Hematopoietic multipotent progenitor cell treated with erythropoietin and hydrocortisone succinate and interleukin-3 and kit ligand, for 8 days (in vitro differentiated cells): ENCODE data around the gene GLYATL3.

Experiments used
- DNase-seq: peaks from one replicate; pipeline ENCODE4 v3.0.0-alpha.2; 2015

Gene GLYATL3

GRCh38 chr6:49548613-49549304, 49.0 kb downstream of the GLYATL3 start:
- no peak for DNase-seq

GRCh38 chr6:49549691-49550491, 50.2 kb downstream of the GLYATL3 start:
- DNase-seq, result no peak

GRCh38 chr6:49550492-49551077, 50.9 kb downstream of the GLYATL3 start, which contains the start of gene C6orf141:
C6orf141 (plus strand) TSS chr6:49550668; CDS start chr6:49550793, 125 bp downstream.
- DNase-seq, result peak; percentile 42

GRCh38 chr6:49551078-49551865, 51.5 kb downstream of the GLYATL3 start:
- DNase-seq, result peak; percentile 23

- DNase-seq, result no peak
Measured at GRCh38 chr6:49551866-49552129, 52.1 kb downstream of the GLYATL3 start.

GRCh38 chr6:49552596-49552995, 52.9 kb downstream of the GLYATL3 start:
- no peak for DNase-seq

GRCh38 chr6:49553384-49553783, 53.7 kb downstream of the GLYATL3 start:
- DNase-seq, result no peak

- no peak for DNase-seq
Measured at GRCh38 chr6:49555951-49556350, 56.2 kb downstream of the GLYATL3 start.

- DNase-seq, result no peak
Measured at GRCh38 chr6:49556429-49556837, 56.7 kb downstream of the GLYATL3 start.

- no peak for DNase-seq
Measured at GRCh38 chr6:49557177-49557576, 57.5 kb downstream of the GLYATL3 start.

GRCh38 chr6:49558238-49558637, 58.5 kb downstream of the GLYATL3 start:
- DNase-seq, result no peak

GRCh38 chr6:49563006-49563886, 63.5 kb downstream of the GLYATL3 start:
- DNase-seq, result peak; percentile 11

- DNase-seq, result no peak
Measured at GRCh38 chr6:49564552-49564951, 64.8 kb downstream of the GLYATL3 start.

GRCh38 chr6:49565261-49565660, 65.5 kb downstream of the GLYATL3 start:
- DNase-seq, result no peak

GRCh38 chr6:49565855-49566254, 66.1 kb downstream of the GLYATL3 start:
- no peak for DNase-seq

GRCh38 chr6:49570474-49571079, 70.9 kb downstream of the GLYATL3 start:
- DNase-seq, result no peak

- DNase-seq, result no peak
Measured at GRCh38 chr6:49576618-49577017, 76.9 kb downstream of the GLYATL3 start.
